ENCODE results near the gene CFI. TPM values are rescaled to one million over a fixed set of nuclear protein-coding genes. Genes with fewer than 3 reads are reported as not detected.

Gene CFI
- total RNA-seq, 1 experiment from 2014 or later: not detected

GRCh38 chr4:109755656-109756055, 46.1 kb downstream of the CFI start:
- H3K4me1 ChIP-seq: no peaks in the 10 kb centered on the region
- no peaks in the 10 kb centered on the region for H3K27me3 ChIP-seq (replicated peaks; ENCODE audit: control insufficient read depth, insufficient read depth, low read length)
- CTCF ChIA-PET: no interaction called here
- Mint-ChIP-seq H3K4me3 (ENCODE audit: unreplicated experiment) (no peak overlapping the region), H3K9me3 (ENCODE audit: unreplicated experiment) (no peaks in the 10 kb centered on the region), H3K36me3 (ENCODE audit: insufficient read depth, unreplicated experiment) (no peaks in the 10 kb centered on the region), H3K4me1 (ENCODE audit: low read depth, unreplicated experiment) (no peaks in the 10 kb centered on the region), H3K27me3 (ENCODE audit: insufficient read depth, unreplicated experiment) (peaks cover 9% of the 10 kb centered on the region), H3K27ac (ENCODE audit: unreplicated experiment) (no peak overlapping the region)
- H3K9me3 ChIP-seq: no peaks in the 10 kb centered on the region
- no peaks in the 10 kb centered on the region for H3K36me3 ChIP-seq (ENCODE audit: control insufficient read depth, insufficient read depth, low read length)
- no TSS peak for BruUV-seq (replicated peaks)
- TF ChIP-seq CTCF (IDR thresholded peaks at IDR 0.05; ENCODE audit: insufficient read depth in 1 of 2, low read depth in 1 of 2, low read length in 1 of 2, severe bottlenecking in 1 of 2, unreplicated experiment in 1 of 2): no peak
- intact Hi-C loops (cut with micrococcal nuclease; ENCODE audit: unreplicated experiment): no loop called here
- no peak overlapping the region for H3K4me3 ChIP-seq (ENCODE audit: low read depth, low read length)
- POLR2A ChIA-PET: no interaction called here
- DNase-seq: no peak

GRCh38 chr4:109754093-109754857, 47.5 kb downstream of the CFI start:
- Mint-ChIP-seq H3K27ac (ENCODE audit: unreplicated experiment) (no peak overlapping the region), H3K4me3 (ENCODE audit: unreplicated experiment) (no peak overlapping the region), H3K9me3 (ENCODE audit: unreplicated experiment) (no peaks in the 10 kb centered on the region), H3K36me3 (ENCODE audit: insufficient read depth, unreplicated experiment) (no peaks in the 10 kb centered on the region), H3K4me1 (ENCODE audit: low read depth, unreplicated experiment) (no peaks in the 10 kb centered on the region), H3K27me3 (ENCODE audit: insufficient read depth, unreplicated experiment) (peaks cover 9% of the 10 kb centered on the region)
- ChIA-PET POLR2A (no interaction called here), CTCF (no interaction called here)
- Histone ChIP-seq H3K4me1 (no peaks in the 10 kb centered on the region), H3K9me3 (no peaks in the 10 kb centered on the region), H3K27me3 (replicated peaks; ENCODE audit: control insufficient read depth, insufficient read depth, low read length) (no peaks in the 10 kb centered on the region), H3K36me3 (ENCODE audit: control insufficient read depth, insufficient read depth, low read length) (no peaks in the 10 kb centered on the region), H3K4me3 (ENCODE audit: low read depth, low read length) (no peak overlapping the region)
- intact Hi-C loops (cut with micrococcal nuclease; ENCODE audit: unreplicated experiment): no loop called here
- DNase-seq: no peak
- TF ChIP-seq CTCF (IDR thresholded peaks at IDR 0.05; ENCODE audit: insufficient read depth in 1 of 2, low read depth in 1 of 2, low read length in 1 of 2, severe bottlenecking in 1 of 2, unreplicated experiment in 1 of 2): no peak
- no TSS peak for BruUV-seq (replicated peaks)

GRCh38 chr4:109752525-109752924, 49.3 kb downstream of the CFI start:
- intact Hi-C loops (cut with micrococcal nuclease; ENCODE audit: unreplicated experiment): no loop called here
- no peaks in the 10 kb centered on the region for H3K9me3 Mint-ChIP-seq (ENCODE audit: unreplicated experiment)
- BruUV-seq (replicated peaks): no TSS peak

More at GRCh38 chr4:109752525-109752924, 49.3 kb downstream of the CFI start:
- no peak for DNase-seq
- ChIA-PET POLR2A (no interaction called here), CTCF (no interaction called here)
- H3K27me3 Mint-ChIP-seq (ENCODE audit: insufficient read depth, unreplicated experiment): peaks cover 9% of the 10 kb centered on the region
- no peaks in the 10 kb centered on the region for H3K36me3 ChIP-seq (ENCODE audit: control insufficient read depth, insufficient read depth, low read length)
- H3K4me1 Mint-ChIP-seq (ENCODE audit: low read depth, unreplicated experiment): no peaks in the 10 kb centered on the region
- H3K27me3 ChIP-seq (replicated peaks; ENCODE audit: control insufficient read depth, insufficient read depth, low read length): no peaks in the 10 kb centered on the region
- H3K4me3 ChIP-seq (ENCODE audit: low read depth, low read length): no peak overlapping the region
- no peaks in the 10 kb centered on the region for H3K9me3 ChIP-seq
- H3K4me3 Mint-ChIP-seq (ENCODE audit: unreplicated experiment): no peak overlapping the region
- H3K27ac Mint-ChIP-seq (ENCODE audit: unreplicated experiment): no peak overlapping the region
- H3K36me3 Mint-ChIP-seq (ENCODE audit: insufficient read depth, unreplicated experiment): no peaks in the 10 kb centered on the region
- no peaks in the 10 kb centered on the region for H3K4me1 ChIP-seq
- no peak for TF ChIP-seq CTCF (IDR thresholded peaks at IDR 0.05; ENCODE audit: insufficient read depth in 1 of 2, low read depth in 1 of 2, low read length in 1 of 2, severe bottlenecking in 1 of 2, unreplicated experiment in 1 of 2)
